Right hindlimb (tissue), 1 donor: ENCODE data around the gene VRK3.
"Not testable (repeated sequence)": the region's sequence is repeated elsewhere in the genome, so short reads cannot be mapped to it uniquely, and the experiment has no call there.

Source experiments
- DNase-seq: peaks from one replicate; pipeline ENCODE4 v3.0.0-alpha.2; 2018

Gene VRK3

DNA sequence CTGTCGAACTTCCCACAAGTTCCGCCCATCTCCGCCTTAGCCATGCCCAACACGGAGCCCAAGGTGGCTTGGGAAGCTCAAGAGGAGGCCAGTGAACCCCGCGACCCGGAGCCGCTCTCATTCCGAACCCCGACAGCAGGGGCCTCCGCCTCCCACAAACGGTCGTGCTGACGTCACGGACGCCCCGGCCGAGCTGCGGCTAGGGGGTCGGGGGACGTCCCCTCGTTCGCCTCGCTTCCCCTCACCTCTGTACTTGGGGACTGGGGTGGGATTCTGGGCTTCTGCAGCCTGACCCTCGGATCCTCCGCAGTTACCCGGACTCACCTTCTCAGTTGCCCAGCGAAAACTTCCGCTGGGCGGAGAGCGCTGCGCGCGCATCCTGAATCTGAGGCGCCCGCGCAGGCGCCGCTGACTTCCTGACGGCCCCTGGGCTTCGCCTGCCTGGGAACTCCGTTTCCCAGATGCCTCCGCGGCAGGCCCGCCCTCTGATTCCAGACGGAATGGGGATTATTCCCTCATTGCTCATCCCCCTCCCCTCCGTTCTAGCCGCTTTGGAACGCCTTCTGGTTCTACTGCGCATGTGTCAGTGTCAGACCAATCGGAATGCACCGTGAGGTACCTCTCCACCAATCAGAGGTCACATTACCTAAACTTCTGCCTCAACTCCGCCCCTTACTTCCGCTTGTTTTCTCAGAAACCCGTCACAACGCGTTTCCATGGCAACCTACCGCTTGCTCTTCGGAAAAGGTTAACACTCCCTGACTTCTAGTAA lies at the start of gene VRK3:
Gene VRK3, minus strand, starts transcription at position 351 of the 772 bp plus-strand sequence. CDS start 9,210 bp downstream, outside the sequence.
- peak; percentile 100 for DNase-seq

- not testable (repeated sequence) for DNase-seq
Measured at GRCh38 chr19:50068382-50068781, 43.2 kb upstream of the VRK3 start.

DNA sequence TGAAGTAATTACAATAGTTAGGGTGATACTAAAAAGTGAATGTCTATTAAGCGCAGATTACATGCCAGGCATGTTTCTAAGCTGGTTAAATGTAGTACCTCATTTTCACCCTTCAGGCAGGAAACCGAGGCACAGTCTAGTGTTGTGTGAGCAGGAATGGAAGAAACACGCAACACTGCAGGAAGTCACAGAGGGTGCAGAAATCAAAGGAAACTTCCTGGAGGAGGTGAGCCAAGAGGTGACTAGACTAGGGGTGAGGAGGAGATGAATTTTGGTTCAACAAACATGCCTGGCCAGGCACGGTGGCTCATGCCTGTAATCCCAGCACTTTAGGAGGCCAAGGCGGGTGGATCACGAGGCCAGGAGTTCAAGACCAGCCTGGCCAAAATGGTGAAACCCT lies 42.4 kb upstream of the VRK3 start:
- DNase-seq: no peak

DNA sequence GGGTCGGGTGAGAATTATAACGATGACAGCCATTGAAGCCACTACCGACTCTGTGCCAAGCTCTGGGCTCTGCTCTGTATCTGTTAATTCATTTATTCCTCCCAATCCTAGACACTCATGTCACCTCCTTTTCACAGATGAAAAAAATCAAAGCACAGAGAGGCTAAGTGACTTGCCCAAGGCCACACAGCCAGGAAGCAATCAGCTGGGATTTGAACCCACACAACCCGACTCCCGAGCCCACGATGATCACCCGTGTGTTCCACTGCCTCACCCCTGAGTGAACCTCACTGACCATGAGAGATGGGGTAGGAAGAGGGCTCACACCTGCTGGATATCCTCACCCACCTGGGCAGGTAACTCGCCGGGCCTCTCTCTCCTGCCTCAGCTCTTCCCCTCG lies 40.8 kb upstream of the VRK3 start:
- DNase-seq: no peak

- no peak for DNase-seq
Measured at GRCh38 chr19:50061650-50062049, 36.5 kb upstream of the VRK3 start.

GRCh38 chr19:50060107-50060506 lies 34.9 kb upstream of the VRK3 start:
- DNase-seq: no peak

- DNase-seq: no peak
Measured at GRCh38 chr19:50059045-50059444, 33.9 kb upstream of the VRK3 start.

- no peak for DNase-seq
Measured at GRCh38 chr19:50058425-50058824, 33.3 kb upstream of the VRK3 start.

GRCh38 chr19:50053119-50053518 lies 27.9 kb upstream of the VRK3 start:
- DNase-seq: no peak

DNA sequence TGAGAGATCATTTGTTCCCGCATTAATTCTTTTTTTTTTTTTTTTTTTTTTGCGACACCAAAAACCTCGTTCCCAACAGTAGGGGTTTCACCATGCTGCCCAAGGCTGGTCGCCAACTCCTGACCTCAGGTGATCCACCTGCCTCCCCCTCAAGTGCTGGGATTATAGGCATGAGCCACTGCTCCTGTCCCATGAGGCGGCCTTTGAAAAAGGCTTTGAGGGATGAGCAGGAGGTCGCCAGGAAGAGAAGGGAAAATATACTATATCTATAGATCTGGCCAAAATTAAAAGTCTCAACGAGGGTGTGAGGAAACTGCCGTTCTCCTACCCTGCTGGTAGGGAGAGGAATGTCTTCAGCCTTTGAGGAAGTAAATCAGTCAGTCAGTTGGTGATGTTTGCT lies 26.8 kb upstream of the VRK3 start:
- no peak for DNase-seq

DNA sequence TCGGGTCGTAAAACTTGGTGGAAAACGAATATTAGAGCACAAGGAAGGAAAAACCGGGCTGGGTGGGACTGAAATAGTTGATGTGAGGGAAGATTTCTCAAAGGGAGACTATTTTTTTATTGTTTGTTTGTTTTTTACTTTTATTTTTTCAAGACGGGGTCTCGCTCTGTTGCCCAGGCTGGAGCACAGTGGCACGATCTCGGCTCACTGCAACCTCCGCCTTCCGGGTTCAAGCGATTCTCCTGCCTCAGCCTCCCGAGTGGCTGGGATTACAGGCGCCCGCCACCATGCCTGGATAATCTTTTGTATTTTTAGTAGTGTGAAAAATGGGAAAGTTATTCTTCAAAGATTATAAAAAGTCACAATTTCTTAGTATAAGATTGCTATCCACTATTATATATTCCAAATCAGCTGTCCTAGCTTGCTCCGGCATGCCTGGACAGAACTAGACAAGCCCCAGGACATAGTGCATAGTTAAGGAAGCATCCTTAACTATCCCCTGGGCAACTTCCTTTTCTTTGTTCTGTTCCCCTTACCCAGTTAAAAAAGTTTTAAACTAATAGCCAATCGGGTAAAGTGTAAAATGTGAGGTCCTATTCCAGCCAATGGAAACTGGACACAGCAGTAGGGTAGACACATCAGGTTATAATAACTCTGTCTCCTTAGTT lies 26.2 kb upstream of the VRK3 start:
- DNase-seq: not testable (repeated sequence)

GRCh38 chr19:50050406-50051227 lies 25.4 kb upstream of the VRK3 start:
- peak; percentile 81 for DNase-seq

GRCh38 chr19:50047671-50048070 lies 22.5 kb upstream of the VRK3 start:
- no peak for DNase-seq

DNA sequence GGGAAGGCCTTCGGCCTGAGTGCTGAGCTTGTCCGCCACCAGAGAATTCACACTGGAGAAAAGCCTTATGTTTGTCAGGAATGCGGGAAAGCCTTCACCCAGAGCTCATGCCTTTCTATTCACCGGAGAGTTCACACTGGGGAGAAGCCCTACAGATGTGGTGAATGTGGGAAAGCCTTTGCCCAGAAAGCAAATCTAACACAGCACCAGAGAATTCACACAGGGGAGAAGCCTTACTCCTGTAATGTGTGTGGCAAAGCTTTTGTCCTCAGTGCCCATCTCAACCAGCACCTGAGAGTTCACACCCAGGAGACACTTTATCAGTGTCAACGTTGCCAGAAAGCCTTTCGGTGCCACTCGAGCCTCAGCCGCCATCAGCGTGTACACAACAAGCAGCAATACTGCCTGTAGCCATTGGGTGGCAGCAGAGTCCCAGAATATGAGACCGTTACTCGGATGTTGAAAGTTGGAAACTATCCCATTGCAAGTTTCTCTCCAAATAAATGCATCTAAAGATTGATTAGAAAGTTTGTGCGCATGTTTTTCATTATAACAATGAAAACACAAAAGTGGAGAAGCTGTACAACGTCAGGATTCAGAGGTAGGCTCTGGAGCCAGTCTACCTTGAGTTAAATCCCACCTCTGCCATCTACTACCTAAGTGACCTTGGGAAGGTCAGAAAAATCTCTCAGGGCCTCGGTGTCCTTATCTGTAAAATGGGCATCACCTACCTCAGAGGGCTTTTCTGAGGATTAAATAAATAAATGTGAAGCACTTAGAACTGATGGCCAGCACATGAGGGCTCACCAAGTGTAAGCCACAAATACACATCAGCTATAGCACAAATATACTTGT lies 21.7 kb upstream of the VRK3 start:
- peak; percentile 38 for DNase-seq

DNA sequence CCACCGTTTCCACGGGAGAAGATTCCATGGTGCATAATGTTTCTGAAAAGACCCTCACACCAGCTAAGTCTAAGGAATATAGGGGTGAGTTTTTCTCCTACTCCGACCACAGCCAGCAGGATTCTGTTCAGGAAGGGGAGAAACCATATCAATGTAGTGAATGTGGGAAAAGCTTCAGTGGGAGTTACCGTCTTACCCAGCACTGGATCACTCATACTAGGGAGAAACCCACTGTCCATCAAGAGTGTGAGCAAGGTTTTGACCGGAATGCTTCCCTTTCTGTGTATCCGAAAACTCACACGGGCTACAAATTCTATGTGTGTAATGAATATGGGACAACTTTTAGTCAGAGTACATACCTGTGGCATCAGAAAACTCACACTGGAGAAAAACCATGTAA lies 19.8 kb upstream of the VRK3 start:
- DNase-seq: no peak

DNA sequence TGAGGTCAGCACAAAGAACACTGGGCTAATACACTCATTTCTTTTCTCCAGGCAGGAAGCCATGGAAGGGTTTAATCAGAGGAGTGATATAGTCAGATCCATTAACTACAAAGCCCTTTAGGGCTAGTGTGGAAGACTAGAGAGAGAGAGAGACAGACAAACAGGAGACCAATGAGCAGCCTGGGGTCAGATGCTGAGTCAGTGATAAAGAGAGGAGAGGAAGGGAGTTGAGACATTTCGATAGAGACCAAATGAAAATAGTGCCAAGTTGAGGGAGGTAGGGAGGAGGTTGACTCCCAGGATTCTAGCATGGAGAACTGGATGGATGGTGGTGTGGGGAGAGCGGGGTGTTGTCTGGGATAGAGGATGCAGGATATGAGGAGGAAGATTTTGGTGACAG lies 18.8 kb upstream of the VRK3 start:
- no peak for DNase-seq

- no peak for DNase-seq
Measured at GRCh38 chr19:50042363-50043024, 17.3 kb upstream of the VRK3 start.

- no peak for DNase-seq
Measured at GRCh38 chr19:50040967-50041366, 15.8 kb upstream of the VRK3 start.

- no peak for DNase-seq
Measured at GRCh38 chr19:50039968-50040367, 14.8 kb upstream of the VRK3 start.

- no peak for DNase-seq
Measured at GRCh38 chr19:50036908-50037307, 11.7 kb upstream of the VRK3 start.

GRCh38 chr19:50030937-50031336 lies 5.8 kb upstream of the VRK3 start:
- no peak for DNase-seq

GRCh38 chr19:50030225-50030624 lies 5.1 kb upstream of the VRK3 start:
- no peak for DNase-seq
